ENCODE results near the gene DIAPH3.

The DIAPH3 gene

DNA sequence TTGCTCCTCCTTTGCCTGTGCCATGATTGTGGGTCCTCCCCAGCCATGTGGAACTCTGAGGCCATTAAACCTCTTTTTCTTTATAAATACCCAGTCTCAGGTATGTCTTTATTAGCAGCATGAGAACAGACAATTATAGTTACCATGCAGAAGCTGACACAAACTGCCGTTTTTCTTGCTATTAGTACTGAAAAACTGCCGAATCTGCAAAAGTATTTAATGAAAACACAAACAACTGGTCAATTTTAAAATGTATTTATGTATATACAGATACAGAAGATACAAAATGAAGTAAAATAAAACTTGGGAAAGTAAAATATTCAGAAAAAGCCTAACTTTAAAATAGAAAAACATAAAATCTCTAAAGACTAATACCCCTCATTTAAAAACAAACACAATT lies 206.3 kb downstream of the DIAPH3 start:
- DNase-seq (ENCODE audit: low spot score) = no peak

DNA sequence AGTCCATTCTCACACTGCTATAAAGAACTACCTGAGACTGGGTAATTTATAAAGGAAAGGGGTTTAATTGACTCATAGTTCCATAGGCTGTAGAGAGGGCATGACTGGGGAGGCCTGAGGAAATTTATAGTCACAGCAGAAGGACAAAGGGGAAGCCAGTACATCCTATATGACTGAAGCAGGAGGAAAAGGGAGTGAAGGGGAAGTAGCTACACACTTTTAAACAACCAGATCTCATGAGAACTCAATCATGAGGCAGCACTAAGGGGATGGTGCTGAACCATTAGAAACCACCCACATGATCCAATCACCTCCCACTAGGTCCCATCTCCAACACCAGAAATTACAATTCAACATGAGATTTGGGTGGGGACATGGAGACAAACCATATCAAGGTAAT lies 209.1 kb downstream of the DIAPH3 start:
- no peak for DNase-seq (ENCODE audit: low spot score)

DNA sequence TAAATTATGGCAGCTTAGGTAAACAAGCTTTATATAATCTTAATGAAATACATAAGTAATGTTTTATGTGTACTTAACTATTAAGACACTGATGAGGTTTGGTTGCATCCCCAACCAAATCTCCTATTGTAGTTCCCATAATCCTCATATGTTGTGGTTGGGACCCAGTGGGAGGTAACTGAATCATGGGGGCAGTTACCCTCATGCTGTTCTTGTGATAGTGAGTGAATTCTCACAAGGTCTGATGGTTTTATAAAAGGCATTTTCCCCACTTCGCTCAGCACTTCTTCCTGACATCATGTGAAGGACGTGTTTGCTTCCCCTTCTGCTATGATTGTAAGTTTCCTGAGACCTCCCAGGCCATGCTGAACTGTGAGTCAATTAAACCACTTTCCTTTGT lies 212.7 kb downstream of the DIAPH3 start:
- no peak for DNase-seq (ENCODE audit: low spot score)

DNA sequence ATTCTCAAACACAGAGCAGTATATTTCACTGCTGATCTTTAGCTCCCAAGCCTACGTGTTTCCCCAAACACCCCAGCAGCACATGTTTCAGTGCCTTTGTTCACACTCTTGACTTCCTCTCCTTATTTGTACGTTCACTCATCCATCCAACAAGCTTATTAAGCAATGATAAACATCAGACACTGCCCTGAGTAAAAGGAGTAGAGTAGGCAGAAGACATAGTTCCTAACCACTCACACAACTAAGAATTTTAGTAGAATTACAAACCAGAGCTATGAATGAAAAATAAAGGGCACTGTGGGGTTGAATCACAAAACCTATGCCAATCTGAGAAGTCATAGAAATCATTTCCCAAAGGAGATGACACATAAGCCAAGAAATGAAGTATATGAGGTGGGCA lies 213.5 kb downstream of the DIAPH3 start:
- DNase-seq (ENCODE audit: low spot score) = no peak

DNA sequence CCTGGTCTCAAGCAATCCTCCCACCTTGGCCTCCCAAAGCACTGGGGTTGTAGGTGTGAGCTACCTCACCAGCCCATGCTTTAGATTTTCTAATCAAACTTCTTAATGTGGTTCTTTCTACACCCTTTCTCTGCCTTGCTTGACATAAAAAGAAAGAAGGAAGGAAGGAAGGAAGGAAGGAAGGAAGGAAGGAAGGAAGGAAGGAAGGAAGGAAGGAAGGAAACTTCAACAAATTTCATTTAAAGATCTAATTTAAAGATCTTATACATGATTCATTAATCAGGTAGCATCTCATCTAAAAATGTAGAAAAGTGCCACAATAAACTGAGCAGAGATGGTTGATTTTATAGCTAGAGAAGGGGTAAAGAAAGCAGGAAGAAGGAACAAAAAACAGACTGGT lies 215.0 kb downstream of the DIAPH3 start:
- DNase-seq (ENCODE audit: low spot score) = no peak

DNA sequence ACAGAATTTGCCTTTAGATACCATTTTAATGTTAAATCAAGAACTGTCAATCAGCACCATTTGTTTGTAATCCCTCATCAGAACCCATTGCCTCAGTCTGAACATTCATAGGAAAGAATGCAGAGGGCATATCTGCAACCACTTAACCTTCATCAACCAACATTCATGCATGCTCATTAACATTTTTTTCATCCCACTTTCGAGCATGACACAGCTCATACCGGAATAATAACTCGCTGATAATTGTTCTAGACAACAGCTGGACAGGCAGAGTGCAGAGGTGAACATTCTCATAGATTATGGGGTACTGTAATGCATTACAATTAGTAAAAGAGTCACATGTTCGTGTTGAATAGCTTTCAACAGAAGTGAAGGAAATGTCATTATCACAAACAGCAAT lies 216.8 kb downstream of the DIAPH3 start:
- DNase-seq (ENCODE audit: low spot score) = no peak

DNA sequence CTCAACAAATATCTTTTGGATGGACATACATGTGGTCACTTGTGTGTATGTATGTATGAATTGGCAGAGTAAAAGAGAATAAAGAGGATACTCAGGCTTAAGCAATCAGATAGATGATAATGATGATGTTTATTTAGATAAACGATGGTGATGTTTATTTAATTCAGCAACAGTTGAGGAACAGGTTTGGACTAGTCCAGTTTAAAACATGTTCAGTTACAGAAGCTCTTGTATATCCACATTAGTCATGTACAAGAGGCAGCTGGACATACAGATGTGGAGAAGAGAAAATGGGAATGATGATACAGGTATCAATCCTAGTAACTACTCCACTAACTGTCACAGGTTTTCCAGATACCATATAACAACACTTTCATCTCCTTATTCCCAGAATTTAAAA lies 232.1 kb downstream of the DIAPH3 start:
- no peak for DNase-seq (ENCODE audit: low spot score)

DNA sequence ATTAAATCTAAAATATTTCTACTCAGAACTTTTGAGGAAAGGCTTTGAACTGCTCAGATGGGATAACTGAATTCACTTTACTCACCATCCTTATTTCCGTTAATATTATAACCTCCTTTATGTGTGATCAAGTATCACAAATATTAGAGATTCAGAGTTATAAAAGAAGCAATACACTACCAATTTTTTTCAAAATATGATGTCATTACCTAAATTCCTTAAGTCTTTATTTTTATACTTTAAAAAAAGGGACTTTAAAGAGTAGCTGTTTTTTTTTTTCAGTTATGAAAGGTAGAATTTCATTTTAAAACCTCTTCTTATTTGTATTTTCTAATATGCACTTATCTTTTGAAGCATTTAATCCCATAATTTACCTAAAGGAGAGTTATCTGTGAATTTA lies 239.5 kb downstream of the DIAPH3 start:
- DNase-seq (ENCODE audit: low spot score) = no peak

DNA sequence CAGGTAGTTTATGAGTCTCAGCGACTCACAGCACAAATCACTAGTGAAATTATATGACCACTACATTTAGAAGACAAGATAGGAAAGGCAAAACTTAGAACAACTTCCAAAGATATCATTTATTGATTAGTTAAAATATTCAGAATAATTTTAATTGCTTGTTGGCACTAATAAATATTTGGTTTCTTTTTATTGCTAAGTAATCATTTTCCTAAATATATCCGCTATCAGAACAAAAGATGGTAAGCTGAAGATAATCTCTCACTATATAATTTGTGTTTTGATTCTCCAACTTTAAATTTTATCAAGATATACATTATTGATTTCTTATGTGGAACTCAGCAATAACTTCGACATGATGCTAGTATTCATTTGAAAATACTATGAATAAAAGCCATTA lies 248.5 kb downstream of the DIAPH3 start:
- DNase-seq (ENCODE audit: low spot score) = no peak

DNA sequence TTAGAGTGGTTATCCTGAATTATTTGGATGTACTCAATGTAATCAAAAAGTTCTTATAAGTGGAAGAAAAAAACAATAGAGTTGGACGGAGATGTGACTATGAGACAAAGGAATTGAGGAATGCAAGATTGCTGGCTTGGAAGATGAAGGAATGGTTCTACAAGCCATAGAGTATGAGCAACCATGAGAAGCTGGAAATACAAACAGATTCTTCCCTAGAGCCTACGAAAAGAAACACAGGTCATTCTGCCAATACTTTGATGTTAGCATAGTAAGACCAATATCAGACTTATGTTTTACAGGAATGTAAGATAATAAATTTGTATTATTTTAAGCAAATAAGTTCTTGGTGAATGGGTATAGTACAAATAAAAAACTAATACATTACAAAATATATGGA lies 249.2 kb downstream of the DIAPH3 start:
- DNase-seq (ENCODE audit: low spot score) = no peak

DNA sequence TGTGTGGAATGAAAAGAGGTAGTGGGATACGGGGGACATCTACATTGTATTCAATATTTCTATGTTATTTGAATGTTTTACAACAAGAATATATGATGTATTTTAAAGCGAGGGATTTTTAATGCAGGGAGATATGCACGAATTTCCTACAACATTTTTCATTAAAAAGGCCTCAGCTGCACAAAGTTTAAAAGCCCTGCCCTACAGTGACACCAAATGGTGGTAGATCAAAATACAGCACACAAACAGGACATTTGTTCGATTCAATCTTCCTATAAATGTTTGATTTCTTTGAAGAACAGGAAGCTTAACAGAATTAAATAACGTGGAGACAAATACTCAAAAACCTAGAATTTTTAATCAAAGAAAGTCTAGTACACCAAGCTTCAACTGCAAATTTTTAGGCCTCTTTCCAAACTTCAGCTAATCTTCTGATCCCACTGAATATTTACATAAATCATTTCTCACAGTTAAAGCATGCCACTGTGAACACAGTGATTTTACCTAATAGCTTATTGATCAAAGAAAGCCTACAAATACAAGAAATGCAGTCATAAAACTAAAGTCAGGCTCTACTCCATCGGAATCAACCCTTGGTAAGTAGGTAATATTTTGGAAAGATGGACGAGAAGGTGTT lies 257.2 kb downstream of the DIAPH3 start:
- DNase-seq (ENCODE audit: low spot score) = no peak

DNA sequence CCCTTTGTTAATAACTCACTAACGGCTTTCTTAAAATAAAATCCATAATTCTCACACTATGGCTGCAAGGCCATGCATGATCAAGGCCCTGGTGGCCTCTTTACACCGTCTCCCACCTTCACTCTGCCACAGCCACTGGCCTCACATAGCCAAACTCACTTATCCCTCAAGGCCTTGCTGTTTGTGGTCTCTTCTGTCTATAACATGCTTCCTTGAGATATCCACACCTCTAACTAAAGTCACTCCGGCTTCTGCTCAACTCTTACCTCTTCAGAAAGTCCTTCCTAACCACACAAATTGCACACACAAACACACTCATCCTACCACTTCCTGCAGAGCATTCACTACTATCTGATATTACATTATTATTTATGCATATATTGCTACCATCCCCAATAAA lies 262.5 kb downstream of the DIAPH3 start:
- DNase-seq (ENCODE audit: low spot score) = no peak

DNA sequence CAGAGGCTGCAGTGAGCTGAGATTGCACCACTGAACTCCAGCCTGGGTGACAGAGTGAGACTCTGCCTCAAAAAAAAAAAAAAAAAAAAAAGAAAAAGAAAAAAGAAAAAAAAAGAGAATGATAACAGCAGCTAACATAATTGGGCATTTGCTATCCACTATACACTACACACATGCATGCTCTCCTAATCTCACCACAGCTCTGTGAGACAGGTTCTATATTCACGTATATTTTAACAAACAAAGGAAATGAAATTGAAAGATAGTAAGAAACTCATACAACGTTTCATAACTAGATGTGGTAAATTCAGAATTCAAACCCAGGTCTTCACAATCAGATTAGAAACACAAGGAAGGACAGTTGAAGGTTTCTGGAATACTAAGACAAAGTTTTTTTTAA lies 265.7 kb downstream of the DIAPH3 start:
- DNase-seq (ENCODE audit: low spot score) = no peak

DNA sequence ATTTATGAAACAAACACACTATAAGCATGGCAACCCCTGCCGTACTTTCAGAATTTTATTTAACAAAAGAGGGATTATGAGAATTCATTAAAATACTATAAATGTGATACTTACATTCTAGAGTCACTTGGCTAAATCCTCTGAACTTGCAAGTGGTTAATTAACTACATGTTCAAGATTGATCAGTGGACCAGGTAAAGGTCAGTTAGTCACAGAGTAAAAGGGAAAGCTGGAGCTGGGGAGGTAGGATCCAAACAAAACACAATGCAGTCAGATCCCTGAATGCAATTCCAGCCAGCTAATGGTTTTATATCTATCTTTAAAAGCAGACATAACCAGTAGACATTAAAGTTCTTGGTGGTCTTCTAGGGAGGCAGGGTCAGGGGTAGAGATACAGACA lies 270.5 kb downstream of the DIAPH3 start:
- no peak for DNase-seq (ENCODE audit: low spot score)

DNA sequence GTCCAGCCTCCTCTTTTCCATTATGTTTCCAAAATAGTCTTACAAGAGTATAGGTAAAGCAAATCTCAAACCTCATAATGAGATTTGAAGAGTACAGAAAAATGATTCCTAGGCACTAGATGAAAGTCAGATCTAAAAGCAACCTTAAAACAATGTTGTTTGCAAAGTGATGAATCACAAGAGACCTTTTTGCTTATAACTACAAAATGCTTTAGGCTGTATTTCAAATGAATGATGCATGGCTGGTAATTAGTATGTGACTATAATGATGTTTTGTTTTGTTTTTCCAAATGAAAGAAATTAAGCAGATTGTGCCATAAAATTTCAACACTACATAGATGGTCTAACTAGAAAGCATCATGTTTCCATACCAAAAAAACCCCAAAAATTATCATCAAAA lies 272.7 kb downstream of the DIAPH3 start:
- DNase-seq (ENCODE audit: low spot score) = no peak

DNA sequence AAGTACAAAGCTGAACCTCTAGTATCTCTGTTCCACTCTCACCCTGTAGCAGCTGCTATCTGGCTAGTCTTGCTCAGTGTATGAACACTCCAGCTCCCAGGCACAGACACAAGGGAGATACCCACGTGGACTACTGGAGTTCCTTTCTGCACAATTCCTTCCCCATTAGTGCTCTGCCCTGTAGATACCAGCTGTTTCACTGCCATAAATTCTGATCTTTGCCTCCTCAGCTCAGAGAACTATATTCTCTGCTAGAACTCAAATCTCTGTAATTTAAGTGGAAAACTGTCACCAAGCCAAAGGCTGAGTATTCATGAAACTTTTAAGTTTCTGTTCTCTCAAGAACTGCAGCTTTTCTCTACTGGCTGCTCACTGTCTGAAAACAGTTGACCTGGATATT lies 273.7 kb downstream of the DIAPH3 start:
- no peak for DNase-seq (ENCODE audit: low spot score)

DNA sequence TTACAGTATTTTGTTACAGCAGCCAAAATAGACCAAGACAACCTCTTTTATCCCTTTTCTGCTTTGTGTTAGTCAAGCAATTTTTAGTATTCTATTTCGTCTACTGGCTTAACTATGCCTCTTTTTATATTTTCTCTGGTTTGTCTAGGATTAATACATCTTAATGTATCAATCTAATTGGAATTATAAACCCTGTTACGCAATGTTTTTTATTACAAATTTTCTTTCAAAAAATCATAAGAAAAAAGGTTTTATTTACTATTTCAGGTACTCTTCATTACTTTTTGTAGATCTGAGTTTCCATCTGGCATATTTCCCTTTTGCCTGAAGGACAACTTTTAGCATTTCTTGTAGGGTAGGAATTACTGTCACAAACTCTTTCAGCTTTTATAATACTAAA lies 275.3 kb downstream of the DIAPH3 start:
- DNase-seq (ENCODE audit: low spot score) = no peak

DNA sequence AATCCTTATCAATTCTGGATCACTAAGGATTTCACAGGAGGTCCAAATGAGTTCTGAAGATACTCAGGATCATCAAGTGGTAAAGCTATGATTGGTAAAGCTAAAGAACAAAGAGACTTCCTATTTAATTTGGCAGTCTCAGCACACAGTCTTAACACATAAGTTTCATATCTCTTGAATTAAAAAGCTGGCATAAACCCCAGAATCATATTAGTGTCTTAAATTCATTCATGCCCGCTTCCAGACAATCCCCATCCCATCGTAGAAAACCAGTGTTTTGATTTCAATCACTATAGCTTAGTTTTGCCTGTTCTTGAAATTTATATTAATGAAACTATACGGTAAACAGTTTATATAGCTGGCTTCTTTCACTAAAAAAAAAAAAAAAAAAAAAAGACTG lies 278.7 kb downstream of the DIAPH3 start:
- DNase-seq (ENCODE audit: low spot score) = no peak

DNA sequence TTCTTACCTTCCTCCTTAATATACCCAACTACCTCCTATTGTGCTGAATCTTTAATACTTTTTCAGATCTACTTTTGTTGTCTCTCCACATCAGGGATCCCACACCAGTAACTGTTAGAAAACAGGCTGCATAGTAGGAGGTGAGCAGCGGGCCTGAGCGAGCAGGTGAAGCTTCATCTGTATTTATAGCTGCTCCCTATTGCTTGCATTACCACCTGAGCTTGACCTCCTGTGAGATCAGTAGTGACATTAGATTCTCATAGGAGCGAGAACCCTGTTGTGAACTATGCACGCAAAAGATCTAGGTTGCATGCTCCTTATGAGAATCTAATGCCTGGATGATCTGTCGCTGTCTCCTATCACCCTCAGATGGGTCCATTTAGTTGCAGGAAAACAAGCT lies 279.8 kb downstream of the DIAPH3 start:
- DNase-seq (ENCODE audit: low spot score) = no peak

DNA sequence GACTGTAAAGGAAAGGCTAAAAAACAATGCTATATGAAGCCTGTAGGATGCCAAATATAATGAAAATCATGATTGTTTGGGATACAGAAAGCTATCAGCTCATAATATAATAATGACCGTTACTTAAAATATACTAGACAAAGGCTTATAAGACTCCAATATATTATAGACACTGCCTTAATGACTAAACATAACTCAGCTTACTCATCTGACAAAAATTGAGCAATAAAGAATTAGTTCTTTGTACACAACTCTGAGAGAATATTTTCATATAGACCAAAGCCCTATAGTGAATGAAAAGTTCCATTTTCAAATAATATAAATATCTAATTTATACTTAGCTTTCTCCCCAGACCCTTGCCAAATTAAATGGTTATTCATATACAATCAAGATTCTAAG lies 283.3 kb downstream of the DIAPH3 start:
- no peak for DNase-seq (ENCODE audit: low spot score)

DNA sequence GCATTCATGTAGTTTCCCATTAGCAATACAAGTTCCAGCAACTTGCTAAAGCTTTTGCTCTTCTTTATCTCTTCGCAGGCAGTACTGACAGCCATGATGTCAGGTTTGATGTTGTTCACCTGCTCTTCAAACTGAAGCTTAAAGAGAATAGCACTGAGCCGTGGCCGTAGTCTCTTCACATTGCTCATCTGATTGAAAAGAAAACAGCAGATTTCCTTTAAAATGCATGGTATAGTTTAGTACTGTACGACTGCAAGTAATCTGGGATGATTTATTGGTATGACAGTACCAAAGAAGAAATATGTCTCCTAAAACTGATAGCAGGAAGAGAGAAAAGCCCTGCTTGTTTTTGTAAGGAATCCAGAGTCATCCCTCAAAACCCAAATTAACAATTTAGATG lies 284.4 kb downstream of the DIAPH3 start:
- no peak for DNase-seq (ENCODE audit: low spot score)

DNA sequence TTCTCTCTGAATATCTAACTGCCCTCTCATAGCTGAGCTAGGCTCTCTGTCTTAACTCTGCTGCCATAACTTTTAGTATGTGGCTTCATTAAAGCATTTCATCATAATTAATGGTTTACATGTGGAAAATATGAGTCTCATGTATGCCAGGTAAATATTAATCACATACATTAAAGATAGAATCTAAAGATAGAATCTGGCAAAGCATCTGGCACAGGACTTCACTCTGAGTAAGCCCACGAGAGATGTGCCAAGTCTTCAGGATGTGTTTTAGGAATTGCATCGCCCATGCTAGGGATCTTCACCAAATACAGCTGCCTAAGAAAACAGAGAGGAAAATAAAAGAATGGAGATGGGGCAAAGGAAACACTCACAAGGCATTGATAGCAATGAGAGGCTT lies 285.8 kb downstream of the DIAPH3 start:
- no peak for DNase-seq (ENCODE audit: low spot score)

DNA sequence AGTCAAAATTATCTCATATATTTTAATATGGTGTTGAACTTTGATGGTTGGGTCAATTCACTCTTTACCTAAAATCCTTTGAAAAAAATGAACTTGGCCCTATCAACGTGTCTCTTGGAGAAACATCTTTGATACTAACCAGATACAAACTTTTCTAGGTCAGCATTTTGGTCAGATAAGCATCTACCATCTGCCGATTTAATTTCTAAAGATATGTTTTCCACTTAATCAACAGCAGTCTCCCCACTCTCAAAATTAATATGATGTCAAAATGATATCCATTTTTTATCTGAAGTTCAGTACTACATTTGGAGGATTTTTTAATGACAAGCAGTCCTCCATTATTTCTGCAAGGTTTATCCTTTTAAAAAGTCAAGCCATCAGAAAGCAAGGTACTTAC lies 288.8 kb downstream of the DIAPH3 start:
- no peak for DNase-seq (ENCODE audit: low spot score)

DNA sequence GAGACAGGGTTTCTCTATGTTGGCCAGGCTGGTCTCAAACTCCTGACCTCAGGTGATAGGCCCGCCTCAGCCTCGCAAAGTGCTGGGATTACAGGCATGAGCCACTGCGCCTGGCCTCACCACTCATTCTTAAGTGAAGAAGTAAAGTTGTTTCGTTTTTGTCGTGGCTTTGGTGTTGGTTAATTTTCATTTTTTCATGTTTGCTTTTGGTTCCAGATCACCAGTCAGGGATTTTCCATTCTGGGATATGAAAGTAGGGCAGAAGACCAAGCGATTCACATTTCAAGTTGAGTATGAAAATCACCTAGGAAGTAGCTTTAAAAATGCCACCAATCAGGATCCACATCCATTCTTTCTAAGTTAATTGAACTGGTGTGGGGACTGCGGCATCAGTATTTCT lies 289.9 kb downstream of the DIAPH3 start:
- no peak for DNase-seq (ENCODE audit: low spot score)

DNA sequence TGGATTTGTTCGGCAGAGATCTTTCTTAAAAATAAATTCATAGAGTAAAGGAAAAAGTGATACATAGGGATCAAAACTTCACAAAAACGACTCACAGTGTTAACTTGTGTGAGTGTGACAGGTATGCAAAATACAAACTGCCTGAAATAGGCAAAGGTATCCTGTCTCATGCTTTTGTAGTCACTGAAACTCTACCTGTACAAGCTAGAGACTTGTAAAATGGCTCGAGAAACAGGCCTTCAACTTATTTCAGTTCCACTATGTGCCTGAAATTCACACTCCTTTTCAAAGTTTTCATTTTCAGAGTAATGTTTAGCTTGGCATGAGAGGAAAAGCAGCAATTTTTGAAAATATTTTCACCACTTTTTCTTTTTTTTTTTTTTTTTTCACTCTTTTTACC lies 290.4 kb downstream of the DIAPH3 start:
- DNase-seq (ENCODE audit: low spot score) = no peak

All from ecto neural progenitor cell (in vitro differentiated cells).